T-helper 1 cell treated with Interleukin-12 subunit alpha and Interleukin-12 subunit beta and Interleukin-4 antibody, amounts not matched to agents 30 μg/mL and 1 μg/mL, for 36 hours (primary cell): ENCODE data around the gene PCK1.

ENCODE experiments used
- H3K27ac Mint-ChIP-seq: one replicate; pipeline ENCODE4 v1.8.0; 2021; ENCODE audit warnings: mild to moderate bottlenecking, mixed read lengths
- H3K27me3 Mint-ChIP-seq: one replicate; pipeline ENCODE4 v1.8.0; 2021; ENCODE audit warnings: low read depth, mixed read lengths
- H3K36me3 Mint-ChIP-seq: one replicate; pipeline ENCODE4 v1.8.0; 2021; ENCODE audit warnings: low read depth, mixed read lengths
- H3K4me1 Mint-ChIP-seq: one replicate; pipeline ENCODE4 v1.8.0; 2021; ENCODE audit warnings: low read depth, mixed read lengths
- H3K4me3 Mint-ChIP-seq: one replicate; pipeline ENCODE4 v1.8.0; 2021; ENCODE audit warnings: mild to moderate bottlenecking, moderate library complexity, mixed read lengths
- H3K9me3 Mint-ChIP-seq: one replicate; pipeline ENCODE4 v1.8.0; 2021; ENCODE audit warnings: mixed read lengths

The PCK1 gene

GRCh38 chr20:57605045-57605444 lies 44.1 kb downstream of the PCK1 start:
- peaks cover 16% of the 10 kb centered on the region for H3K4me1 Mint-ChIP-seq
- peaks cover 41% of the 10 kb centered on the region for H3K27me3 Mint-ChIP-seq
- no peak overlapping the region for H3K4me3 Mint-ChIP-seq
- no peak overlapping the region for H3K27ac Mint-ChIP-seq
- peaks cover 7% of the 10 kb centered on the region for H3K36me3 Mint-ChIP-seq
- H3K9me3 Mint-ChIP-seq = no peaks in the 10 kb centered on the region

- no peak overlapping the region for H3K27ac Mint-ChIP-seq
- H3K27me3 Mint-ChIP-seq = peaks cover 38% of the 10 kb centered on the region
- H3K4me3 Mint-ChIP-seq = no peak overlapping the region
- H3K9me3 Mint-ChIP-seq = no peaks in the 10 kb centered on the region
- peaks cover 7% of the 10 kb centered on the region for H3K36me3 Mint-ChIP-seq
- H3K4me1 Mint-ChIP-seq = peaks cover 9% of the 10 kb centered on the region
These were observed 45.0 kb downstream of the PCK1 start for GRCh38 chr20:57605878-57606277.

- peaks cover 26% of the 10 kb centered on the region for H3K27me3 Mint-ChIP-seq
- no peaks in the 10 kb centered on the region for H3K9me3 Mint-ChIP-seq
- peaks cover 6% of the 10 kb centered on the region for H3K4me1 Mint-ChIP-seq
- H3K4me3 Mint-ChIP-seq = no peak overlapping the region
- H3K36me3 Mint-ChIP-seq = peaks cover 10% of the 10 kb centered on the region
- H3K27ac Mint-ChIP-seq = no peak overlapping the region
These were observed 47.6 kb downstream of the PCK1 start for GRCh38 chr20:57608516-57608915.

GRCh38 chr20:57609086-57609841 lies 48.4 kb downstream of the PCK1 start:
- Mint-ChIP-seq H3K27ac (no peak overlapping the region), H3K27me3 (peaks cover 26% of the 10 kb centered on the region), H3K9me3 (no peaks in the 10 kb centered on the region), H3K4me3 (no peak overlapping the region), H3K4me1 (peaks cover 6% of the 10 kb centered on the region), H3K36me3 (peaks cover 10% of the 10 kb centered on the region)

GRCh38 chr20:57609842-57610167 lies 48.9 kb downstream of the PCK1 start:
- peaks cover 29% of the 10 kb centered on the region for H3K27me3 Mint-ChIP-seq
- H3K4me1 Mint-ChIP-seq = peaks cover 6% of the 10 kb centered on the region
- H3K36me3 Mint-ChIP-seq = peaks cover 14% of the 10 kb centered on the region
- H3K27ac Mint-ChIP-seq = no peak overlapping the region
- no peak overlapping the region for H3K4me3 Mint-ChIP-seq
- H3K9me3 Mint-ChIP-seq = no peaks in the 10 kb centered on the region

DNA sequence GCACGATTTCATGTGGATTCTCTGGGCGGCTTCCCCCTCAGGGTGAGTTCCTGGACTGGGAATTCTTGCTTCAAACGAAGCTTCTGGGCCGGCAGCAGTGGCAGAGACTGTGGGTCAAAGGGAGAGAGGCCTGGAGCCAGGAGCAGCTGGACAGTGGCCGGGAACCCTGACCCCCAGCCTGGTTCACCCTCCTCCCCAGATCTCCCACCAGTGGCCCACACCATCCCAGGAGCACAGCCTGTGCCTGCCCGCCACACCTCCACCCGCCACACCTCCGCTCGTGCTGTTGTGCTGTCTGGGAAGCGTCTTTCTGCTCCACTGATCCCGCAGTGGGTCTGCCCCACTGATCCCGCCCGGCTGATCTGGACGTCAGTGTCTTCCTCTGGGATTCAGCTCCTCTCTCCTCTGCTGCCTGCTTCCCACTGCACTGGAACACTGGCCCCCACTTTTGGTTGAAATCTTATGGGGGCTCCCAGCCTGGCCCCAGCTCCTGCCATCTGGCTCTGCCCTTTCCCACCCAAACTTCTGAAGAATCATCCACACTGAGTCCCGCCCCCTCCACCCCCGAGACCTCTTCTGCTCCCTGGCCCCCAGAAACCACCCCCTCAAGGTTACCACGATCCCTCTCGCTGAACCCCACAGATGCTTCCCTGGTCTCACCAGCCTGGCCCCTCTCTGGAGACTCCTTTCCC lies 49.5 kb downstream of the PCK1 start:
- H3K27ac Mint-ChIP-seq = no peak overlapping the region
- peaks cover 12% of the 10 kb centered on the region for H3K36me3 Mint-ChIP-seq

DNA sequence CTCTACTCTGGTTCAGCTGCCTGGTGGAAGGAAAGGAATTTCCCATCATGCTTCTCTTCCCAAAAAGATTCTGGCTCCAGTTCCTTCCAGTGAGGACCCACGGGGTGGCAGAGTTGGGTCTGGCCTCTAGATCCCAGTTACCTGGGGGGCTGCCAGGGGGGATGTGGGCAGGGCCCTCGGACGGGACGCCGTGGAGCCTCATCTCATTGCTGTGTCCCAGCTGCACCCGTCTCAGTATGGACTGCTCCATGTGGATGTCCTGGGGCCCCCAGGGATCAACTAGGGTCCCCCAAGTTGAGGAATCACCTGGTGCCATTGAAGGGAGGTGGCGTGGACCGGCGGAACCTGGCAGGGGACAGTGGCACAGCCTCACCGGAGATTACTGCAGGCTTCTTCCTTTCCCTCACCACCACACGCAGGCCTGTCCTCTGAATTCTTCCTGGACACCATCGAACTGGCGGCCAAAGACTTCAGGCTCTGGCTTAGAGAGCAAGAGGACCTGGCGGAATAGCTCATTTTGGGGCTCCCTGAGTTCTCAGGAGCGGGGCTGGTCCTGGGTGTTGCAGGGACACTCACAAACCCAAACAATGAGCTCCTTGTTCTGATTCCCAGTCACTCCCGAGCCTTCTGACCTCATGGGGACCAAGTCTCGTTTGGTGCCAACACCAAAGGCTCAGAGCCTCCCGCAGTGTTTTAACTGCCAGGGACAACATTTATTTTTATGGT lies 50.8 kb downstream of the PCK1 start:
- H3K4me3 Mint-ChIP-seq = no peak overlapping the region
- H3K9me3 Mint-ChIP-seq = no peaks in the 10 kb centered on the region
- peaks cover 11% of the 10 kb centered on the region for H3K36me3 Mint-ChIP-seq
- peaks cover 28% of the 10 kb centered on the region for H3K27me3 Mint-ChIP-seq
- H3K27ac Mint-ChIP-seq = no peak overlapping the region
- H3K4me1 Mint-ChIP-seq = no peaks in the 10 kb centered on the region

More for the DNA sequence above, 49.5 kb downstream of the PCK1 start:
- H3K9me3 Mint-ChIP-seq = no peaks in the 10 kb centered on the region
- H3K4me3 Mint-ChIP-seq = no peak overlapping the region
- H3K4me1 Mint-ChIP-seq = peaks cover 2% of the 10 kb centered on the region
- H3K27me3 Mint-ChIP-seq = peaks cover 29% of the 10 kb centered on the region

DNA sequence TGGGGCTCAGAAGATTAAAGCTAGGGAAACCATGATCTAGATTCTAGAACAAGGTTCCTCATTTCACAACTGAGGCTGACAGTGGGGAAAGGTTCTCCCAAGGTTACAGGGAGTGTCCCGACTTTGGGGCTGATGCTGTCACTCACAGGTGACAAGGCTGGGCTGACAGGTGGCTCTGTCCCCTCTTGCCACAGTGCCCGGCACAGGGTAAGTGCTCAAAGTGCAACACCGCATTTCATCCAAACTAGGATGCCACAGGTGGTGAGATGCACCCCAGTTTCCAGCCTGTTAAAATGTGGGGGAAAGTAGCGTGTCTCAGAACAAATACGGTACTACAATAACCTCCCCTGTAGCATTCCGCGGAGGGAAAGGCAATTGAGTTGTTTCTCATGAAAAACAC lies 51.5 kb downstream of the PCK1 start:
- Mint-ChIP-seq H3K27me3 (peaks cover 32% of the 10 kb centered on the region), H3K27ac (no peak overlapping the region), H3K36me3 (peaks cover 11% of the 10 kb centered on the region), H3K4me1 (peaks cover 4% of the 10 kb centered on the region), H3K4me3 (no peak overlapping the region), H3K9me3 (no peaks in the 10 kb centered on the region)

GRCh38 chr20:57612916-57613315 lies 52.0 kb downstream of the PCK1 start:
- Mint-ChIP-seq H3K9me3 (no peaks in the 10 kb centered on the region), H3K4me1 (peaks cover 8% of the 10 kb centered on the region), H3K4me3 (no peak overlapping the region), H3K27ac (no peak overlapping the region), H3K27me3 (peaks cover 27% of the 10 kb centered on the region), H3K36me3 (peaks cover 11% of the 10 kb centered on the region)

DNA sequence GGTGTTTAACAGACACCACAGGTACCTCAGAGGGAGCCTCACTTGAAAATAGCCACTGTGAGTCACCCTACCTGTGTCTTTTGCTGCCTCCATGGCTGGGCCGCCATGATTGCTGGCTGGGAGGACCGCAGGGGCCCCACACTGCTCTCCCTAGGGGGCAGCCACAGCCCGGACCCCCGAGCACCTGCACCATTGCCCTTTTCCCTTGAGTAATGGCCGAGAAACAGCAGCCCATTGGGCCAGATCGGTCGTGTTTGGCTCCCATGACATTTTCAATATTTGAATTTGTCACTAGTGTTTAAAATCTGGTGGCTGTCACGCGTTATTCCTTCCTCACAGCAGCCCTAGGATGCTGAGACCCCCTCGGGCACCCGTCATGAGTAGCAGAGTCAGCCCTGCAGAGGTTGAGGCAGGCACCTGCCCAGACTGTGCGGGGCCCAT lies 52.6 kb downstream of the PCK1 start:
- Mint-ChIP-seq H3K36me3 (peaks cover 11% of the 10 kb centered on the region), H3K4me3 (no peak overlapping the region), H3K27me3 (peaks cover 26% of the 10 kb centered on the region), H3K27ac (no peak overlapping the region), H3K9me3 (no peaks in the 10 kb centered on the region), H3K4me1 (peaks cover 14% of the 10 kb centered on the region)

DNA sequence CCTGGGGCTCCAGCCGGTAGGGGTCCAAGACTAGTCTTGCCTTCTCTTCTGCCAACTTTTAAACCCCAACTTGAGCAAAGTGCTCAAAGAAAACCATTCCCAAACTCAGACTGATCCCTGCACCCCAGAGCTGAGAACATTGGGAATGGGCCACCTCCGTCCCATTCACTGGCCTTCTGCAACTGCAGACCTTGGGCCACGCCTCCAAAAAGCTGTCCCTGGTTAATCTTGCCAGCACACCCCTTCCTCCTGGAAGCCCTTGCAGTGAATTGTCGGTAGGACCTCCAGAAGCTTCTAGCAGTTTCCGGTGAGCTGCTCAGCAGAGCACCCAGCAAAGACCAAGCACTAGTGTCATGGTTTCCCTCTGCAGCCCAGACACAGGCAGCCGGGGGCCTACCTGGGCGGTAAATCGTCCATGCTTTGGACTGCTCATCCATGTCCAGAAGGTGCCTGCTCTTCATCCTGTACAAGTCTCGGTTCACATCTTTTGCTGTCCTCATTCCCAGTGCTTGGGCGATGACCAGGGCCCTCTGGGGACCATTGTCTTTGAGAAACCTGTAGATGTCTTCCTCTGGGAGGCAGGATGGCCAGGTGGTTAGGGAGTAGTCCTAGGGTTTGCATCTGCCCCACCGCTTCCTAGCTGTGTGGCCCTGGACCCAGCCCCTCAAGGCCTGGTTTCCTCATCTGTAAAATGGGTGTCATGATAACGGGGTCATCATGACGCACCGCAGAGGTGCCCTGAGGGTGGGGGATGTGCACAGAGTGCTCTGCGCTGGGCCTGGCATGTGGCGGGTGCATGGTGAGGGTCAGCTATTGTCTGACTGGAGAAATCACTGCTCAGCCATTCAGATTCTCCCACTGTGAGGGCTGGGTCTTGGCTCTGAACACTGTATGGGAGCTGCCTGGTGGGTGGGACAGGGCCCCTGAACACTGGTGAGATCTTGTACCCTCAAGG lies 53.9 kb downstream of the PCK1 start:
- H3K9me3 Mint-ChIP-seq = no peaks in the 10 kb centered on the region
- H3K27me3 Mint-ChIP-seq = peaks cover 26% of the 10 kb centered on the region
- H3K36me3 Mint-ChIP-seq = peaks cover 8% of the 10 kb centered on the region
- H3K27ac Mint-ChIP-seq = no peak overlapping the region
- no peak overlapping the region for H3K4me3 Mint-ChIP-seq
- H3K4me1 Mint-ChIP-seq = peaks cover 25% of the 10 kb centered on the region

DNA sequence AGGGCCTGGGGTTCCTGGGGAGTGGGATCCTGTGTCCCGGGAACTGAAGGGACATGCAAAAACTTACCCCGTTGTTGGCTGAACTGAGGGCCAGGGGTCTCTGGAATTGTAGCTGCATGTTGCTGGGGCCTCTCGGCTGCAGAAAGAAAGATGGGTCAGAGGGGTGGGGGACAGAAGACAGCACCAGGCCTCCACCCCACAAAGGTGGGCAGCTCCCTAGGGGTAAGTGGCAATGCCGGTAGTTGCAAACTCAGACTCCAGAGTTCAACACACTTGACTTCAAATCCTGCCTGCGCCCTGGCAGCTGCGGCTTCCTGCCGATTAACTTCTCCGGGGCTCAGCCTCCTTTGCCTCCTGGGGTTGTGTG lies 54.5 kb downstream of the PCK1 start:
- Mint-ChIP-seq H3K9me3 (no peaks in the 10 kb centered on the region), H3K27me3 (peaks cover 26% of the 10 kb centered on the region), H3K4me1 (peaks cover 31% of the 10 kb centered on the region), H3K27ac (no peak overlapping the region), H3K4me3 (no peak overlapping the region), H3K36me3 (peaks cover 7% of the 10 kb centered on the region)

DNA sequence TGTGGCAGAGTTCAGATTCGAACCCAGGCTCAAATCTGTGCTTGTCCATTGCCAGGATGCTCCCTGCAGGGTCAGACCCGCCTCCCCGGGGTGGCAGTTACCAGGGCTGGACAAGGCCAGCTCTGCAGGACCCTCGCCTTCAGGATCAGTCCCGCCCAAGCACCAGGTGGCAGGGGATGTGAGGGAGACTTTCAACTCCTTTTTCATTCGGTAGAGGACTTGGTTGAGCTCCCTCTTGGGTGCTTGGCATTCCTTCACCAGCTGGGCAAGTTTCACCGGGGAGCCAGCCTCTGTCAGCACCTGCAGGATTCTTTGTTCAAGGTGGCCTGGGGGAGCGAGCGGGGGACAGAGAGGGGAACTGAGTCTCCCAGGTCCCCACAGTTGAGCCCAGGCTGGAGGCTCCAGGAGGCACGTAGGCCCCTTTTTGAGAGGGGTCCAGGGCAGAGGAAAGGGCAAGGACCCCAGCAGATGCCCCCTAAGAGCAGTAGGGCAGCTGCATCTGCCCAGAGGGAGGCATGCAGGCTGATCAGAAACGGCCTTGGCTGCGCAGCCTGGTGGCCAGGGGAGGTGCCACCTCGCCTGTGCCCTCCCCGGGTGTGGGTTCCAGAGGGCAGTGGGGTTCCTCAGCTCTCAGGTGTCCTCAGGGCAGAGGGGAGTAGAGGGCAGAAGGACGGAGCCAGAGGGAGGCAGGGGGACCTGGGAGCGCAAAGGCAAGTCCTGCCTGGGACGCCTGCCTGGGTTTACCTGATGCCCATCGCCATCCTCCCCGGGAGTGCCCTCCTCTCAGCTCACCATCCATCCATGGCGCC lies 55.4 kb downstream of the PCK1 start:
- Mint-ChIP-seq H3K27me3 (peaks cover 19% of the 10 kb centered on the region), H3K36me3 (peaks cover 7% of the 10 kb centered on the region), H3K4me3 (no peak overlapping the region), H3K4me1 (peaks cover 39% of the 10 kb centered on the region), H3K9me3 (no peaks in the 10 kb centered on the region), H3K27ac (no peak overlapping the region)
